Loucy (cell line): ENCODE measurements around the gene PLAC1.

Experiments used
- EZH2phosphoT487 ChIP-seq: fragments of 200-600 bp; IDR thresholded peaks from 2 replicates; pipeline ENCODE4 v1.6.1; 2018; ENCODE audit warnings: antibody characterized with exemption, mild to moderate bottlenecking, moderate library complexity, borderline replicate concordance
- TF ChIP-seq, protein P1 (sequence below): fragments of 200-600 bp; sonication (generic); conservative IDR thresholded peaks from 2 replicates; pipeline ENCODE4 v1.5.1; 2014; ENCODE audit warnings: mild to moderate bottlenecking, antibody characterized with exemption, low read length

DNA sequence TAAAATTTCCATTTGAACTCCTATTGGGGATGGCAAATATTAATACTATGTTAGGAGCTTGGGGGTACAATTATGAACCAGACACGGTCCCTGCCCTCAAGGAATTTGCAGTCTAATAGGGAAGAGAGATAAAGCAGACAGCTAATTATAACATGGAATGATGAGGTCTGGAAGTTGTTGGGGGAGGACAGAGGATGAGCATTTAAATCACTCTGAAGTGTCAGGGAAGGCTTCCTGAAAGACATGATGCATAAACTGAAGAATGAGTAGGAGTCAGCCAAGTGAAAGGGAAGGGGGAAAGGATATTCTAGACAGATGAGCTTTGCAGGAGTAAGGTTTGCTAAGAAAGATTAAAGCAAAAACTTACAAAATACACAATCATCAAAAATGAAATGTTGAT, 15.9 kb downstream of the PLAC1 start:
- TF ChIP-seq, protein P1, sequence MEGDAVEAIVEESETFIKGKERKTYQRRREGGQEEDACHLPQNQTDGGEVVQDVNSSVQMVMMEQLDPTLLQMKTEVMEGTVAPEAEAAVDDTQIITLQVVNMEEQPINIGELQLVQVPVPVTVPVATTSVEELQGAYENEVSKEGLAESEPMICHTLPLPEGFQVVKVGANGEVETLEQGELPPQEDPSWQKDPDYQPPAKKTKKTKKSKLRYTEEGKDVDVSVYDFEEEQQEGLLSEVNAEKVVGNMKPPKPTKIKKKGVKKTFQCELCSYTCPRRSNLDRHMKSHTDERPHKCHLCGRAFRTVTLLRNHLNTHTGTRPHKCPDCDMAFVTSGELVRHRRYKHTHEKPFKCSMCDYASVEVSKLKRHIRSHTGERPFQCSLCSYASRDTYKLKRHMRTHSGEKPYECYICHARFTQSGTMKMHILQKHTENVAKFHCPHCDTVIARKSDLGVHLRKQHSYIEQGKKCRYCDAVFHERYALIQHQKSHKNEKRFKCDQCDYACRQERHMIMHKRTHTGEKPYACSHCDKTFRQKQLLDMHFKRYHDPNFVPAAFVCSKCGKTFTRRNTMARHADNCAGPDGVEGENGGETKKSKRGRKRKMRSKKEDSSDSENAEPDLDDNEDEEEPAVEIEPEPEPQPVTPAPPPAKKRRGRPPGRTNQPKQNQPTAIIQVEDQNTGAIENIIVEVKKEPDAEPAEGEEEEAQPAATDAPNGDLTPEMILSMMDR, result no peak
- TF ChIP-seq EZH2phosphoT487, result no peak
